GM06990 (cell line): ENCODE measurements around the gene KCTD17.

Experiments
- DNase-seq: peaks from one replicate; pipeline ENCODE4 v3.0.0-alpha.2; 2011; ENCODE audit not compliant: insufficient read length; ENCODE audit errors: extremely low read depth
- H3K27me3 ChIP-seq: replicated peaks from 2 replicates; pipeline ENCODE4 v1.6.0; 2011; ENCODE audit warnings: low read length; ENCODE audit not compliant: control insufficient read depth, insufficient read depth
- H3K36me3 ChIP-seq: 2 replicates; pipeline ENCODE4 v1.5.1; 2011; ENCODE audit warnings: low read length; ENCODE audit not compliant: control insufficient read depth, insufficient read depth
- H3K4me3 ChIP-seq: replicated peaks from 2 replicates; pipeline ENCODE4 v1.5.1; 2011; ENCODE audit warnings: low read depth, mild to moderate bottlenecking, control low read depth, low read length
- TF ChIP-seq, protein P1 (sequence below): IDR thresholded peaks from 2 replicates; pipeline ENCODE4 v1.5.1; 2011; ENCODE audit warnings: low read length, control low read depth, mild to moderate bottlenecking, inconsistent platforms; ENCODE audit not compliant: insufficient read depth, poor library complexity, severe bottlenecking

KCTD17 gene

DNA sequence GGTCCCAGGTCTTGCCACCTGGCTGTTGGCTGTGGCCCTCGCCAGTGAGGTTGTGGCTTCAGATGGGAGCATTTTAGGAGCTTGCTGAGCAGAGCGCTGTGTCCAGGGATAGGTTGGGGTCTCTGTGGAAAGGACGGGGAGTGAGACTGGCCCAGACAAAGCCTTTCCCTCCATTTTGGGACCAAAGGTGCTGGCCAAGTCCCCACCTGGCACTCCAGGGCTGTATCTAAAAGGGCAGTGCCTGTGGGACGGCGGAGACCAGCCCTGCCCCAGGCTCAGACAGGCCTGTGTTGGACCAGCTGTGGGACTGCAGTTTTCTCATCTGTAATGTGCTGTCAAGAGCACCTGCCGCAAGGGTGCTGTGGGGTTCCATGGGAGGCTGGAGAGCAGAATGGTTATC is 5.0 kb upstream of the KCTD17 start:
- H3K27me3 ChIP-seq, result no peaks in the 10 kb centered on the region; the same call in 1 of the 2 replicates
- H3K4me3 ChIP-seq, result no peak overlapping the region
- DNase-seq, result no peak
- H3K36me3 ChIP-seq, result no peaks in the 10 kb centered on the region
- TF ChIP-seq, protein P1, sequence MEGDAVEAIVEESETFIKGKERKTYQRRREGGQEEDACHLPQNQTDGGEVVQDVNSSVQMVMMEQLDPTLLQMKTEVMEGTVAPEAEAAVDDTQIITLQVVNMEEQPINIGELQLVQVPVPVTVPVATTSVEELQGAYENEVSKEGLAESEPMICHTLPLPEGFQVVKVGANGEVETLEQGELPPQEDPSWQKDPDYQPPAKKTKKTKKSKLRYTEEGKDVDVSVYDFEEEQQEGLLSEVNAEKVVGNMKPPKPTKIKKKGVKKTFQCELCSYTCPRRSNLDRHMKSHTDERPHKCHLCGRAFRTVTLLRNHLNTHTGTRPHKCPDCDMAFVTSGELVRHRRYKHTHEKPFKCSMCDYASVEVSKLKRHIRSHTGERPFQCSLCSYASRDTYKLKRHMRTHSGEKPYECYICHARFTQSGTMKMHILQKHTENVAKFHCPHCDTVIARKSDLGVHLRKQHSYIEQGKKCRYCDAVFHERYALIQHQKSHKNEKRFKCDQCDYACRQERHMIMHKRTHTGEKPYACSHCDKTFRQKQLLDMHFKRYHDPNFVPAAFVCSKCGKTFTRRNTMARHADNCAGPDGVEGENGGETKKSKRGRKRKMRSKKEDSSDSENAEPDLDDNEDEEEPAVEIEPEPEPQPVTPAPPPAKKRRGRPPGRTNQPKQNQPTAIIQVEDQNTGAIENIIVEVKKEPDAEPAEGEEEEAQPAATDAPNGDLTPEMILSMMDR, result no peak

DNA sequence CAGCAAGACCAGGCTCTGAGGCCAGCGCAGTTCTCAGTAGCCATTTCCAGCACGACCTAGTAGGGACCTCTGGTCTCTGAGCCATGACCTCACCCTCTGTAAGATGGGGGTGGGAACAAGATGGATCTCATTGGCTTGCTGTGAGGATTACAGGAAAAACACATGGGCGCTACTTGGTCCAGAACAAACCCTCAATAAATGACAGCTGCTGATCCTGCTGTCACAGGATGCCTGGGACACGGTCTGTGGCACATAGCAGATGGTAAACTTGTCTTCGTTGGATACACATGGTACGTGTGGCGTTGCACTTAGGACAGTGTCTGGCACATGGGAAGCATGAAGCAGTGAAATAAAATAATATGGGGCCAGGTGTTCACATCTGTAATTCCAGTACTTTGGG is 4.5 kb upstream of the KCTD17 start:
- Histone ChIP-seq H3K4me3 (no peak overlapping the region), H3K36me3 (no peaks in the 10 kb centered on the region), H3K27me3 (no peaks in the 10 kb centered on the region; the same call in 1 of the 2 replicates)
- DNase-seq, result no peak
- TF ChIP-seq, protein P1, result no peak

DNA sequence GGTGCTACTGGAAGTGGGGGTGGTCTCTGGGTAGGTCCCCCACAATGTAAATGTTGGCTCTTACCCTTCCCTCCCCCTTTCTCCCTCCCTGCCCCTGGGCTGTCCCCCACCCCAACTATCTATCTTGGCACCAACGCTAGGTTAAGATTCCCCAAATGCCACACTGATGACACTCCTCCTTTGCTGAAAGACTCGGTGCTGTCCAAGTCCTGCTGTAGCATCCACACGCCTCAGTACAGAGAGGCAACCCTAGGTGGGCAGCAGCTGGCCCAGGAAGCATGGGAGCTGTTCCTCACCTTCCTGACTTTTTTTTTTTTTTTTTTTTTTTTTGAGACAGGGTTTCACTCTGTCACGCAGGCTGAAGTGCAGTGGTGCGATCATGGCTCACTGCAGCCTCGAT is 3.4 kb upstream of the KCTD17 start:
- Histone ChIP-seq H3K27me3 (no peaks in the 10 kb centered on the region; the same call in 1 of the 2 replicates), H3K36me3 (no peaks in the 10 kb centered on the region), H3K4me3 (no peak overlapping the region)
- no peak for DNase-seq
- TF ChIP-seq, protein P1, result no peak

DNA sequence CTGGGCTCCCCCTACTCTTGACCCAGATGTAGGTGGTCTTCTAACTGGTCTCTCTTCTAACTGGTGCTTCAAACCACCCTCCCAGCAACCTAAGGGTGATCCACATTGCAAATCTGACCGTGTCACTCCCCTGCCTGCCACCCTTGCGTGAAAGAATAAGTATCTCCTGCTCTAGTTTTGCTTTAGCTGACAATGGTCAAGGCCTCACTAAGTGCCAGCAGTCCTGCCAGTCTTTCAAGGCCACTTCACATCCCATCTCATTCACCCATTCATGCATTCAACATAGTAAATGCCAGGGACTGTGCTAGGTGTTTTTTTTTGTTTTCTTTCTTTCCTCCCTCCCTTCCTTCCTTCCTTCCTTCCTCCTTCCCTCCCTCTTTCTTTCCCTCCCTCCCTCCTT is 2.3 kb upstream of the KCTD17 start:
- H3K4me3 ChIP-seq, result no peak overlapping the region
- H3K27me3 ChIP-seq, result no peaks in the 10 kb centered on the region; the same call in 1 of the 2 replicates
- TF ChIP-seq, protein P1, result no peak
- no peak for DNase-seq
- no peaks in the 10 kb centered on the region for H3K36me3 ChIP-seq

DNA sequence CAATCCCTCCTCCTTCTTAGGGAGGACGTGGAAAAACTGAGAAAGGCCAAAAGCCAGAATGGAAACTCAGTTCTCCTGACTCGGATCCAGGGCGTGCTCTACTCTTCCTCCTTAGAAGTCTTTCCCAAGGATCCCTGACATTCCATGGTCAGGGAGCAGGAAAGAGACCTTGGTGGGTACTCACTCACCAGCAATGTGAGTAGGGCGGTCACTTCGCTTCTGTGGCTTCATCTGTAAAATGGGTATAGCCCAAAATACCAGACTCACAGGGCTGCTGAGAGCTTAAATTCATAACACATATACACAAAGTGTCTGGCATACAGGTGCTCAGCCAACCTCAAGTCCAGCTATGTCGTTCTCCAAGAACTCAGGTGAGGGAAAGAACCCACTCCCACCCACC is 629 bp upstream of the KCTD17 start:
- Histone ChIP-seq H3K4me3 (no peak overlapping the region), H3K36me3 (no peaks in the 10 kb centered on the region; the same call in none of the 2 replicates), H3K27me3 (no peaks in the 10 kb centered on the region; the same call in 1 of the 2 replicates)
- TF ChIP-seq, protein P1, result no peak
- DNase-seq, result no peak
